GM20000 (cell line): ENCODE data around the gene ARMC3.
A peak's percentile ranks its signal among the peaks of the same experiment; 100 is the strongest.

Experiments
- DNase-seq: peaks from one replicate; pipeline ENCODE4 v3.0.0; 2012; ENCODE audit warnings: low spot score
- CTCF ChIP-seq: IDR thresholded peaks from 2 replicates; pipeline ENCODE4 v1.5.1; 2012; ENCODE audit warnings: mild to moderate bottlenecking, control low read depth; ENCODE audit errors: extremely low read depth, missing control alignments

The ARMC3 gene

GRCh38 chr10:23013581-23014335 lies 85.9 kb downstream of the ARMC3 start:
- TF ChIP-seq CTCF: no peak
- no peak for DNase-seq

- peak; percentile 37 for DNase-seq
- no peak for TF ChIP-seq CTCF
Observed at GRCh38 chr10:23015021-23015707, 87.3 kb downstream of the ARMC3 start.

GRCh38 chr10:23016636-23017035 lies 88.8 kb downstream of the ARMC3 start:
- no peak for DNase-seq
- TF ChIP-seq CTCF: no peak

- TF ChIP-seq CTCF: no peak
- DNase-seq: no peak
Observed at GRCh38 chr10:23019633-23020032, 91.8 kb downstream of the ARMC3 start.

GRCh38 chr10:23021430-23021829 lies 93.6 kb downstream of the ARMC3 start:
- TF ChIP-seq CTCF: no peak
- no peak for DNase-seq

GRCh38 chr10:23024002-23024401 lies 96.1 kb downstream of the ARMC3 start:
- no peak for TF ChIP-seq CTCF
- DNase-seq: no peak

GRCh38 chr10:23031318-23031717 lies 103.5 kb downstream of the ARMC3 start:
- no peak for DNase-seq
- no peak for TF ChIP-seq CTCF
